SK-N-SH (cell line): ENCODE results near the gene SON. TPM values are rescaled to one million over a fixed set of nuclear protein-coding genes. Genes with fewer than 3 reads are reported as not detected.

Source experiments
- CTCF ChIA-PET: fragments of 300-600, 350-600 bp; formaldehyde crosslinking; extraction: SDS; loops from one replicate; lab custom pipeline; 2021; lab: Yijun Ruan, JAX
- POLR2A ChIA-PET: fragments of 350-600 bp; sonication (Branson Sonifier 250); formaldehyde crosslinking; extraction: SDS; loops from one replicate; lab custom pipeline; 2020; ENCODE audit warnings: antibody characterized with exemption, inconsistent platforms; lab: Yijun Ruan, JAX
- DNase-seq: peaks from one replicate; pipeline ENCODE4 v3.0.0; 2012
- H2AFZ ChIP-seq: fragments of 200-600 bp; sonication (generic); 2 replicates; pipeline ENCODE4 v1.8.1; 2016; ENCODE audit warnings: antibody characterized with exemption, mild to moderate bottlenecking, low read depth
- H3F3A ChIP-seq: fragments of 200-600 bp; sonication (generic); replicated peaks from 2 replicates; pipeline ENCODE3; 2016; ENCODE audit warnings: antibody characterized with exemption, mild to moderate bottlenecking; ENCODE audit not compliant: insufficient read depth
- H3K27ac ChIP-seq, 2 experiments: fragments of 200-500 bp in 1 of 2; fragments of 200-600 bp in 1 of 2; sonication (Bioruptor generic) in 1 of 2; sonication (generic), shearing (Covaris generic) in 1 of 2; 2 replicates each; pipeline versions ENCODE4 v1.5.1 to v1.6.1; 2014 to 2016; ENCODE audit warnings: low read depth in 2 of 2, inconsistent platforms in 1 of 2, low read length in 1 of 2, mild to moderate bottlenecking in 1 of 2, mixed read lengths in 1 of 2
- H3K27me3 ChIP-seq: fragments of 200-600 bp; sonication (generic), shearing (Covaris generic); 2 replicates; pipeline ENCODE4 v1.6.1; 2016; ENCODE audit warnings: mixed run types; ENCODE audit not compliant: insufficient read depth
- H3K36me3 ChIP-seq, 2 experiments: fragments of 200-500 bp in 1 of 2; fragments of 200-600 bp in 1 of 2; sonication (Bioruptor generic) in 1 of 2; sonication (generic) in 1 of 2; replicated peaks in 1 of 2; 2 replicates each; pipeline versions ENCODE3 to v1.5.1; 2014 to 2016; ENCODE audit warnings: low read length in 1 of 2, mild to moderate bottlenecking in 1 of 2; ENCODE audit not compliant: insufficient read depth in 2 of 2, control insufficient read depth in 1 of 2
- H3K4me1 ChIP-seq, 2 experiments: fragments of 200-500 bp in 1 of 2; fragments of 200-600 bp in 1 of 2; sonication (Bioruptor generic) in 1 of 2; sonication (generic), shearing (Covaris generic) in 1 of 2; 2 replicates each; pipeline versions ENCODE4 v1.5.1 to v1.6.1; 2014 to 2016; ENCODE audit warnings: low read depth in 1 of 2, low read length in 1 of 2, mixed run types in 1 of 2; ENCODE audit not compliant: insufficient read depth in 2 of 2, control insufficient read depth in 1 of 2
- H3K4me2 ChIP-seq: fragments of 200-600 bp; sonication (generic), shearing (Covaris generic); 2 replicates; pipeline ENCODE4 v1.6.1; 2017; ENCODE audit warnings: mixed run types
- H3K4me3 ChIP-seq, 2 experiments: fragments of 200-500 bp in 1 of 2; fragments of 200-600 bp in 1 of 2; sonication (Bioruptor generic) in 1 of 2; sonication (generic), shearing (Covaris generic) in 1 of 2; 2 replicates each; pipeline versions ENCODE4 v1.5.1 to v1.8.1; 2014 to 2016; ENCODE audit warnings: low read depth in 2 of 2, inconsistent platforms in 1 of 2, low read length in 1 of 2, mild to moderate bottlenecking in 1 of 2, mixed read lengths in 1 of 2, moderate library complexity in 1 of 2
- H3K79me2 ChIP-seq: fragments of 200-600 bp; sonication (generic); 2 replicates; pipeline ENCODE4 v1.8.1; 2017; ENCODE audit warnings: mild to moderate bottlenecking; ENCODE audit not compliant: insufficient read depth
- H3K9ac ChIP-seq: fragments of 200-600 bp; sonication (generic); 2 replicates; pipeline ENCODE4 v1.6.1; 2017; ENCODE audit warnings: mixed run types
- H3K9me2 ChIP-seq: fragments of 200-600 bp; sonication (generic); 2 replicates; pipeline ENCODE4 v1.6.1; 2017; ENCODE audit warnings: mixed run types
- H3K9me3 ChIP-seq: fragments of 200-600 bp; sonication (generic); 2 replicates; pipeline ENCODE4 v1.6.1; 2017; ENCODE audit warnings: mixed run types, mild to moderate bottlenecking, moderate library complexity
- H4K20me1 ChIP-seq: fragments of 200-600 bp; sonication (generic); 2 replicates; pipeline ENCODE4 v1.6.1; 2017; ENCODE audit warnings: mild to moderate bottlenecking, mixed run types; ENCODE audit not compliant: insufficient read depth
- ELF1 ChIP-seq: IDR thresholded peaks from 2 replicates; pipeline ENCODE4 v1.4.0; 2012
- EP300 ChIP-seq, 2 experiments: IDR thresholded peaks; 2 replicates each; pipeline versions ENCODE4 v1.4.0 to v1.6.1; 2012; ENCODE audit warnings: borderline replicate concordance in 1 of 2, low read depth in 1 of 2, low read length in 1 of 2
- FOSL2 ChIP-seq: IDR thresholded peaks from 2 replicates; pipeline ENCODE4 v1.4.0; 2012; ENCODE audit warnings: low read depth, mild to moderate bottlenecking, moderate library complexity, borderline replicate concordance
- FOXJ3 ChIP-seq: sonication (generic); formaldehyde crosslinking; IDR thresholded peaks from 2 replicates; pipeline ENCODE4 v1.5.1; 2020; ENCODE audit warnings: mild to moderate bottlenecking, missing genetic modification reagents
- FOXM1 ChIP-seq: IDR thresholded peaks from 2 replicates; pipeline ENCODE4 v1.4.0; 2012; ENCODE audit warnings: low read depth, mild to moderate bottlenecking
- GATA2 ChIP-seq: sonication (generic); formaldehyde crosslinking; IDR thresholded peaks from 2 replicates; pipeline ENCODE4 v1.5.0; 2020; ENCODE audit warnings: mild to moderate bottlenecking, missing genetic modification reagents
- MXI1 ChIP-seq: IDR thresholded peaks from 2 replicates; pipeline ENCODE4 v1.6.1; 2012; ENCODE audit warnings: mild to moderate bottlenecking, low read depth, low read length, improper control_type of control experiment
- NFIC ChIP-seq: IDR thresholded peaks from 2 replicates; pipeline ENCODE4 v1.4.0; 2012; ENCODE audit warnings: borderline replicate concordance
- NRF1 ChIP-seq: IDR thresholded peaks from 2 replicates; pipeline ENCODE4 v1.6.1; 2012; ENCODE audit warnings: low read depth, mild to moderate bottlenecking, low read length
- RFX5 ChIP-seq: IDR thresholded peaks from 2 replicates; pipeline ENCODE4 v1.6.1; 2012; ENCODE audit warnings: mild to moderate bottlenecking, improper control_type of control experiment, low read length
- SIN3A ChIP-seq: IDR thresholded peaks from 2 replicates; pipeline ENCODE4 v1.6.1; 2012; ENCODE audit warnings: low read depth, mild to moderate bottlenecking, low read length, moderate library complexity, borderline replicate concordance
- SMC3 ChIP-seq: IDR thresholded peaks from 2 replicates; pipeline ENCODE4 v1.6.1; 2012; ENCODE audit warnings: low read depth, low read length, improper control_type of control experiment
- TAF1 ChIP-seq: IDR thresholded peaks from 2 replicates; pipeline ENCODE4 v1.6.1; 2012; ENCODE audit warnings: low read depth, mild to moderate bottlenecking, low read length, moderate library complexity, borderline replicate concordance
- TEAD4 ChIP-seq: IDR thresholded peaks from 2 replicates; pipeline ENCODE4 v1.4.0; 2012; ENCODE audit warnings: mild to moderate bottlenecking, borderline replicate concordance; ENCODE audit not compliant: insufficient read depth
- WGBS: methylation state at CpG from one replicate; pipeline ENCODE4 v1.1.6; 2017; ENCODE audit warnings: low lambda C conversion rate; 5-methylcytosine and 5-hydroxymethylcytosine counted together
- polyA plus RNA-seq, 3 experiments: library from polyadenylated mRNA; depleted of rRNA; stranded (reverse); fragments of >200 nt; gene quantifications; 2 replicates each; pipeline ENCODE4 v1.2.3, GENCODE V29; 2012
- TF ChIP-seq, protein P1 (sequence below): fragments of 200-600 bp; sonication (generic); IDR thresholded peaks from 2 replicates; pipeline ENCODE4 v1.6.1; 2017; ENCODE audit warnings: antibody characterized with exemption, mild to moderate bottlenecking, moderate library complexity
- TF ChIP-seq, protein P2 (sequence below): fragments of 150-350 bp; IDR thresholded peaks from 2 replicates; pipeline ENCODE4 v1.6.1; 2017; ENCODE audit warnings: antibody characterized with exemption, low read length, low read depth, borderline replicate concordance
- TF ChIP-seq, protein P3 (sequence below): IDR thresholded peaks from 2 replicates; pipeline ENCODE4; 2012
- TF ChIP-seq, protein P4 (sequence below): IDR thresholded peaks from 2 replicates; pipeline ENCODE4 v1.6.1; 2012; ENCODE audit warnings: mild to moderate bottlenecking, low read depth, low read length, moderate library complexity

The SON gene
- polyA plus RNA-seq, 1 of the 3 experiments (the other 2 are of a cell fraction): 45.9 TPM

- peaks cover 8% of the 10 kb centered on the region for H3F3A ChIP-seq
- no peaks in the 10 kb centered on the region for H3K9me2 ChIP-seq
- TF ChIP-seq, protein P1, sequence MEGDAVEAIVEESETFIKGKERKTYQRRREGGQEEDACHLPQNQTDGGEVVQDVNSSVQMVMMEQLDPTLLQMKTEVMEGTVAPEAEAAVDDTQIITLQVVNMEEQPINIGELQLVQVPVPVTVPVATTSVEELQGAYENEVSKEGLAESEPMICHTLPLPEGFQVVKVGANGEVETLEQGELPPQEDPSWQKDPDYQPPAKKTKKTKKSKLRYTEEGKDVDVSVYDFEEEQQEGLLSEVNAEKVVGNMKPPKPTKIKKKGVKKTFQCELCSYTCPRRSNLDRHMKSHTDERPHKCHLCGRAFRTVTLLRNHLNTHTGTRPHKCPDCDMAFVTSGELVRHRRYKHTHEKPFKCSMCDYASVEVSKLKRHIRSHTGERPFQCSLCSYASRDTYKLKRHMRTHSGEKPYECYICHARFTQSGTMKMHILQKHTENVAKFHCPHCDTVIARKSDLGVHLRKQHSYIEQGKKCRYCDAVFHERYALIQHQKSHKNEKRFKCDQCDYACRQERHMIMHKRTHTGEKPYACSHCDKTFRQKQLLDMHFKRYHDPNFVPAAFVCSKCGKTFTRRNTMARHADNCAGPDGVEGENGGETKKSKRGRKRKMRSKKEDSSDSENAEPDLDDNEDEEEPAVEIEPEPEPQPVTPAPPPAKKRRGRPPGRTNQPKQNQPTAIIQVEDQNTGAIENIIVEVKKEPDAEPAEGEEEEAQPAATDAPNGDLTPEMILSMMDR: no peak
- TF ChIP-seq NRF1: no peak
- TF ChIP-seq SIN3A: no peak
- TF ChIP-seq SMC3: no peak
- TF ChIP-seq TEAD4: no peak
- TF ChIP-seq EP300 (IDR thresholded peaks at IDR 0.05; ENCODE audit: borderline replicate concordance in 1 of 2, low read depth in 1 of 2, low read length in 1 of 2): no peak
- TF ChIP-seq NFIC: no peak
- TF ChIP-seq RFX5: no peak
- TF ChIP-seq GATA2: no peak
- TF ChIP-seq, protein P2, sequence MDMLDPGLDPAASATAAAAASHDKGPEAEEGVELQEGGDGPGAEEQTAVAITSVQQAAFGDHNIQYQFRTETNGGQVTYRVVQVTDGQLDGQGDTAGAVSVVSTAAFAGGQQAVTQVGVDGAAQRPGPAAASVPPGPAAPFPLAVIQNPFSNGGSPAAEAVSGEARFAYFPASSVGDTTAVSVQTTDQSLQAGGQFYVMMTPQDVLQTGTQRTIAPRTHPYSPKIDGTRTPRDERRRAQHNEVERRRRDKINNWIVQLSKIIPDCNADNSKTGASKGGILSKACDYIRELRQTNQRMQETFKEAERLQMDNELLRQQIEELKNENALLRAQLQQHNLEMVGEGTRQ: no peak
- TF ChIP-seq FOSL2: no peak
- TF ChIP-seq MXI1: no peak
- TF ChIP-seq FOXJ3 (CRISPR knock-in tag): no peak
- TF ChIP-seq FOXM1: no peak
- TF ChIP-seq ELF1: no peak
- no peaks in the 10 kb centered on the region for H3K4me1 ChIP-seq
- 93% methylated on average over 3 of the region's 3 CpGs for WGBS
- H2AFZ ChIP-seq: no peak overlapping the region
- DNase-seq: no peak
- no peak overlapping the region for H3K4me3 ChIP-seq
- POLR2A ChIA-PET: no interaction called here
- no peaks in the 10 kb centered on the region for H3K27me3 ChIP-seq
- H3K36me3 ChIP-seq: peaks cover 84 to 98% of the 10 kb centered on the region in 2 experiments
- CTCF ChIA-PET: interaction anchor here (0.9 to 1.0 kb wide), 2 partner anchors 14 to 75 kb away, joined by 3 to 5 read pairs; no protein-coding TSS in a partner anchor
- H4K20me1 ChIP-seq: no peaks in the 10 kb centered on the region
- peaks cover 15% of the 10 kb centered on the region; the same call in 1 of the 2 replicates for H3K79me2 ChIP-seq
- H3K27ac ChIP-seq: no peak overlapping the region
- H3K4me2 ChIP-seq: no peak overlapping the region
- H3K9me3 ChIP-seq: no peaks in the 10 kb centered on the region
- H3K9ac ChIP-seq: no peak overlapping the region
These were observed 11.8 kb upstream of the SON start for GRCh38 chr21:33531007-33531406.

GRCh38 chr21:33537212-33537611 lies 5.6 kb upstream of the SON start:
- ChIA-PET CTCF (interaction anchor here (1.5 kb wide), 1 partner anchor 69 kb away, joined by 5 read pairs; no protein-coding TSS in a partner anchor), POLR2A (no interaction called here)
- Histone ChIP-seq H3F3A (peaks cover 17% of the 10 kb centered on the region), H3K4me1 (no peaks in the 10 kb centered on the region; a peak in 1 of 4 replicates), H3K36me3 (peaks cover 60 to 64% of the 10 kb centered on the region in 2 experiments), H3K79me2 (peaks cover 62% of the 10 kb centered on the region), H4K20me1 (no peaks in the 10 kb centered on the region), H3K4me2 (no peak overlapping the region), H3K9ac (no peak overlapping the region), H3K4me3 (no peak overlapping the region), H2AFZ (no peak overlapping the region), H3K27me3 (no peaks in the 10 kb centered on the region), H3K27ac (no peak overlapping the region), H3K9me2 (no peaks in the 10 kb centered on the region), H3K9me3 (no peaks in the 10 kb centered on the region)
- WGBS: 100% methylated on average over 2 of the region's 2 CpGs
- DNase-seq: no peak
- no peak for TF ChIP-seq MXI1
- TF ChIP-seq, protein P3, sequence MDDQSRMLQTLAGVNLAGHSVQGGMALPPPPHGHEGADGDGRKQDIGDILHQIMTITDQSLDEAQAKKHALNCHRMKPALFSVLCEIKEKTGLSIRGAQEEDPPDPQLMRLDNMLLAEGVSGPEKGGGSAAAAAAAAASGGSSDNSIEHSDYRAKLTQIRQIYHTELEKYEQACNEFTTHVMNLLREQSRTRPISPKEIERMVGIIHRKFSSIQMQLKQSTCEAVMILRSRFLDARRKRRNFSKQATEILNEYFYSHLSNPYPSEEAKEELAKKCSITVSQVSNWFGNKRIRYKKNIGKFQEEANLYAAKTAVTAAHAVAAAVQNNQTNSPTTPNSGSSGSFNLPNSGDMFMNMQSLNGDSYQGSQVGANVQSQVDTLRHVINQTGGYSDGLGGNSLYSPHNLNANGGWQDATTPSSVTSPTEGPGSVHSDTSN: no peak
- TF ChIP-seq FOXJ3 (CRISPR knock-in tag): no peak
- no peak for TF ChIP-seq NFIC
- TF ChIP-seq, protein P4, sequence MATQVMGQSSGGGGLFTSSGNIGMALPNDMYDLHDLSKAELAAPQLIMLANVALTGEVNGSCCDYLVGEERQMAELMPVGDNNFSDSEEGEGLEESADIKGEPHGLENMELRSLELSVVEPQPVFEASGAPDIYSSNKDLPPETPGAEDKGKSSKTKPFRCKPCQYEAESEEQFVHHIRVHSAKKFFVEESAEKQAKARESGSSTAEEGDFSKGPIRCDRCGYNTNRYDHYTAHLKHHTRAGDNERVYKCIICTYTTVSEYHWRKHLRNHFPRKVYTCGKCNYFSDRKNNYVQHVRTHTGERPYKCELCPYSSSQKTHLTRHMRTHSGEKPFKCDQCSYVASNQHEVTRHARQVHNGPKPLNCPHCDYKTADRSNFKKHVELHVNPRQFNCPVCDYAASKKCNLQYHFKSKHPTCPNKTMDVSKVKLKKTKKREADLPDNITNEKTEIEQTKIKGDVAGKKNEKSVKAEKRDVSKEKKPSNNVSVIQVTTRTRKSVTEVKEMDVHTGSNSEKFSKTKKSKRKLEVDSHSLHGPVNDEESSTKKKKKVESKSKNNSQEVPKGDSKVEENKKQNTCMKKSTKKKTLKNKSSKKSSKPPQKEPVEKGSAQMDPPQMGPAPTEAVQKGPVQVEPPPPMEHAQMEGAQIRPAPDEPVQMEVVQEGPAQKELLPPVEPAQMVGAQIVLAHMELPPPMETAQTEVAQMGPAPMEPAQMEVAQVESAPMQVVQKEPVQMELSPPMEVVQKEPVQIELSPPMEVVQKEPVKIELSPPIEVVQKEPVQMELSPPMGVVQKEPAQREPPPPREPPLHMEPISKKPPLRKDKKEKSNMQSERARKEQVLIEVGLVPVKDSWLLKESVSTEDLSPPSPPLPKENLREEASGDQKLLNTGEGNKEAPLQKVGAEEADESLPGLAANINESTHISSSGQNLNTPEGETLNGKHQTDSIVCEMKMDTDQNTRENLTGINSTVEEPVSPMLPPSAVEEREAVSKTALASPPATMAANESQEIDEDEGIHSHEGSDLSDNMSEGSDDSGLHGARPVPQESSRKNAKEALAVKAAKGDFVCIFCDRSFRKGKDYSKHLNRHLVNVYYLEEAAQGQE: no peak
- no peak for TF ChIP-seq TAF1
- TF ChIP-seq, protein P1: no peak
